ENCODE data around the gene EDIL3. TPM values are rescaled to one million over a fixed set of nuclear protein-coding genes. Genes with fewer than 3 reads are reported as not detected.
"Not testable (repeated sequence)": the region's sequence is repeated elsewhere in the genome, so short reads cannot be mapped to it uniquely, and the experiment has no call there.

EDIL3 gene
- total RNA-seq, 2 donors from 2014 or later: 3.1 to 7.5 TPM

- intact Hi-C loops (cut with DNase I): no loop called here
- ATAC-seq: no peak
Observed at GRCh38 chr5:84381502-84382362, 2.9 kb downstream of the EDIL3 start.

GRCh38 chr5:84379749-84380148, 4.9 kb downstream of the EDIL3 start:
- DNase-seq (no peak), ATAC-seq (no peak)
- intact Hi-C loops (cut with DNase I): no loop called here

More at GRCh38 chr5:84381502-84382362, 2.9 kb downstream of the EDIL3 start:
- DNase-seq: no peak

GRCh38 chr5:84378961-84379360, 5.7 kb downstream of the EDIL3 start:
- DNase-seq: no peak
- intact Hi-C loops (cut with DNase I): no loop called here
- ATAC-seq: no peak

- DNase-seq (no peak), ATAC-seq (no peak)
- intact Hi-C loops (cut with DNase I): no loop called here
Observed at GRCh38 chr5:84378420-84378819, 6.3 kb downstream of the EDIL3 start.

- DNase-seq (no peak), ATAC-seq (no peak)
- intact Hi-C loops (cut with DNase I): no loop called here
Observed at GRCh38 chr5:84376346-84376745, 8.3 kb downstream of the EDIL3 start.

GRCh38 chr5:84374568-84374967, 10.1 kb downstream of the EDIL3 start:
- ATAC-seq (no peak), DNase-seq (no peak)

GRCh38 chr5:84373506-84373905, 11.2 kb downstream of the EDIL3 start:
- intact Hi-C loops (cut with DNase I): no loop called here
- DNase-seq (no peak), ATAC-seq (no peak)

More at GRCh38 chr5:84374568-84374967, 10.1 kb downstream of the EDIL3 start:
- intact Hi-C loops (cut with DNase I): no loop called here

- ATAC-seq: no peak
- intact Hi-C loops (cut with DNase I): no loop called here
- no peak for DNase-seq
Observed at GRCh38 chr5:84372066-84372695, 12.5 kb downstream of the EDIL3 start.

- intact Hi-C loops (cut with DNase I): no loop called here
- no peak for ATAC-seq
Observed at GRCh38 chr5:84370176-84370575, 14.5 kb downstream of the EDIL3 start.

GRCh38 chr5:84364043-84364442, 20.6 kb downstream of the EDIL3 start:
- no peak for ATAC-seq
- intact Hi-C loops (cut with DNase I): no loop called here
- no peak for DNase-seq

More at GRCh38 chr5:84370176-84370575, 14.5 kb downstream of the EDIL3 start:
- no peak for DNase-seq

- DNase-seq (no peak), ATAC-seq (no peak)
- intact Hi-C loops (cut with DNase I): no loop called here
Observed at GRCh38 chr5:84362061-84362720, 22.5 kb downstream of the EDIL3 start.

GRCh38 chr5:84361572-84361971, 23.1 kb downstream of the EDIL3 start:
- intact Hi-C loops (cut with DNase I): no loop called here
- DNase-seq: no peak
- ATAC-seq: no peak

GRCh38 chr5:84360056-84360455, 24.6 kb downstream of the EDIL3 start:
- no peak for ATAC-seq
- no peak for DNase-seq
- intact Hi-C loops (cut with DNase I): no loop called here

- ATAC-seq (no peak), DNase-seq (no peak)
- intact Hi-C loops (cut with DNase I): no loop called here
Observed at GRCh38 chr5:84354101-84354500, 30.6 kb downstream of the EDIL3 start.

GRCh38 chr5:84344788-84345187, 39.9 kb downstream of the EDIL3 start:
- no peak for ATAC-seq
- intact Hi-C loops (cut with DNase I): no loop called here
- no peak for DNase-seq

GRCh38 chr5:84343171-84343570, 41.5 kb downstream of the EDIL3 start:
- intact Hi-C loops (cut with DNase I): no loop called here

GRCh38 chr5:84332106-84332505, 52.6 kb downstream of the EDIL3 start:
- intact Hi-C loops (cut with DNase I): no loop called here
- DNase-seq (no peak), ATAC-seq (no peak)

More at GRCh38 chr5:84343171-84343570, 41.5 kb downstream of the EDIL3 start:
- ATAC-seq (no peak), DNase-seq (no peak)

GRCh38 chr5:84327591-84327990, 57.1 kb downstream of the EDIL3 start:
- no peak for DNase-seq
- ATAC-seq: no peak
- intact Hi-C loops (cut with DNase I): no loop called here

GRCh38 chr5:84322646-84323045, 62.0 kb downstream of the EDIL3 start:
- DNase-seq (no peak), ATAC-seq (no peak)
- intact Hi-C loops (cut with DNase I): no loop called here

GRCh38 chr5:84317826-84318225, 66.9 kb downstream of the EDIL3 start:
- ATAC-seq; intact Hi-C loops (cut with DNase I); DNase-seq: not testable (repeated sequence)

All from left cardiac atrium (tissue), 4 donors.